MM.1S (cell line): Measurements from ENCODE around the gene RALGDS.

Source experiments
- CTCF ChIP-seq: fragments of 300-600 bp; sonication (generic); IDR thresholded peaks from 2 replicates; pipeline ENCODE4 v1.5.1; 2016; ENCODE audit warnings: antibody characterized with exemption, low read length, mixed read lengths
- EZH2 ChIP-seq: fragments of 300-600 bp; sonication (generic); optimal IDR thresholded peaks from 2 replicates; pipeline ENCODE3; 2017; ENCODE audit warnings: low read depth, mild to moderate bottlenecking, antibody characterized with exemption, low read length, mixed read lengths

GRCh38 chr9:133161547-133161950, 40.5 kb upstream of the RALGDS start:
- TF ChIP-seq CTCF (no peak), EZH2 (no peak)
